HepG2 (cell line): ENCODE data around the gene NPR3. TPM values are rescaled to one million over a fixed set of nuclear protein-coding genes. Genes with fewer than 3 reads are reported as not detected.

Experiments used
- ATAC-seq: fragments of 200-7000 bp; cut with Tn5 transposase; 3 replicates; pipeline ENCODE4 v1.9.1; 2020; ENCODE audit warnings: mild to moderate bottlenecking, moderate library complexity
- BruUV-seq: library from RNA; stranded (reverse); fragments of 400-500 nt; replicated peaks from 2 replicates; lab custom pipeline; 2021; lab: Mats Ljungman, UMichigan
- CTCF ChIA-PET: fragments of 300-600 bp; formaldehyde crosslinking; extraction: SDS; loops from one replicate; lab custom pipeline; 2021; ENCODE audit warnings: low total read pairs, inconsistent platforms, low intra/inter-chr PET ratio; lab: Yijun Ruan, JAX
- POLR2A ChIA-PET: fragments of 350-600 bp; sonication (Branson Sonifier 250); formaldehyde crosslinking; loops from one replicate; lab custom pipeline; 2020; ENCODE audit warnings: antibody characterized with exemption, inconsistent platforms; lab: Yijun Ruan, JAX
- DNase-seq: peaks from one replicate; pipeline ENCODE4 v3.0.0-alpha.2; 2015; ENCODE audit warnings: low spot score
- FAIRE-seq: peaks from 3 replicates; lab custom pipeline; 2011; peaks lifted over from hg19 to GRCh38; lab: Jason Lieb, UNC
- H2AFZ ChIP-seq: one replicate; pipeline ENCODE4 v1.6.1; 2011; ENCODE audit warnings: low read length, inconsistent platforms
- H3K27ac ChIP-seq: fragments of 300-600 bp; 3 replicates; pipeline ENCODE4 v1.8.0; 2011; ENCODE audit warnings: mixed run types, mild to moderate bottlenecking, mixed read lengths, low read length, inconsistent platforms; ENCODE audit not compliant: insufficient read depth; ENCODE audit errors: extremely low read length
- H3K27me3 ChIP-seq, 2 experiments: fragments of 200-600 bp in 1 of 2; 2 replicates in 1 of 2; 3 replicates in 1 of 2; pipeline versions ENCODE4 v1.6.0 to v1.8.0; 2011; ENCODE audit warnings: low read length in 2 of 2, mild to moderate bottlenecking in 2 of 2, moderate library complexity in 2 of 2, inconsistent platforms in 1 of 2; ENCODE audit not compliant: insufficient read depth in 2 of 2, control insufficient read depth in 1 of 2
- H3K36me3 ChIP-seq, 2 experiments: fragments of 200-600 bp in 1 of 2; replicated peaks in 1 of 2; 2 replicates in 1 of 2; 3 replicates in 1 of 2; pipeline versions ENCODE4 v1.5.1 to v1.8.0; 2011; ENCODE audit warnings: low read length in 2 of 2, inconsistent platforms in 1 of 2; ENCODE audit not compliant: insufficient read depth in 2 of 2, control insufficient read depth in 1 of 2
- H3K4me1 ChIP-seq: 2 replicates; pipeline ENCODE4 v1.5.1; 2012; ENCODE audit warnings: low read length, inconsistent platforms; ENCODE audit not compliant: insufficient read depth
- H3K4me2 ChIP-seq: 2 replicates; pipeline ENCODE4 v1.6.0; 2011; ENCODE audit warnings: low read depth, low read length, inconsistent platforms
- H3K4me3 ChIP-seq, 3 experiments: fragments of 200-600 bp in 1 of 3; sonication (generic), shearing (Covaris generic) in 1 of 3; replicated peaks in 1 of 3; 2 replicates each; pipeline ENCODE4 v1.5.1; 2011 to 2016; ENCODE audit warnings: low read length in 3 of 3, inconsistent platforms in 2 of 3, low read depth in 2 of 3, mild to moderate bottlenecking in 2 of 3, control low read depth in 1 of 3, mixed read lengths in 1 of 3; ENCODE audit not compliant: insufficient read depth in 1 of 3
- H3K79me2 ChIP-seq: one replicate; pipeline ENCODE4 v1.6.1; 2011; ENCODE audit warnings: low read length, inconsistent platforms; ENCODE audit not compliant: insufficient read depth
- H3K9ac ChIP-seq: 2 replicates; pipeline ENCODE4 v1.6.0; 2011; ENCODE audit warnings: mild to moderate bottlenecking, low read depth, low read length, inconsistent platforms; ENCODE audit not compliant: insufficient read depth
- H3K9me3 ChIP-seq: 2 replicates; pipeline ENCODE4 v1.5.1; 2012; ENCODE audit warnings: mild to moderate bottlenecking, low read length
- H4K20me1 ChIP-seq: 2 replicates; pipeline ENCODE4 v1.6.0; 2011; ENCODE audit warnings: inconsistent platforms, mild to moderate bottlenecking, low read length, moderate library complexity; ENCODE audit not compliant: insufficient read depth
- ATF7 ChIP-seq, 2 experiments: fragments of 450-650 bp in 1 of 2; sonication (generic) in 1 of 2; formaldehyde crosslinking in 1 of 2; IDR thresholded peaks; 2 replicates each; pipeline versions ENCODE4 v1.4.0 to v1.6.1; 2016 to 2020; ENCODE audit warnings: antibody characterized with exemption in 1 of 2, mild to moderate bottlenecking in 1 of 2, missing genetic modification reagents in 1 of 2
- DMAP1 ChIP-seq: IDR thresholded peaks from 2 replicates; pipeline ENCODE4 v1.6.1; 2016
- HMG20A ChIP-seq: IDR thresholded peaks from 2 replicates; pipeline ENCODE4 v1.6.1; 2016; ENCODE audit warnings: borderline replicate concordance
- IKZF4 ChIP-seq: sonication (generic); formaldehyde crosslinking; IDR thresholded peaks from 2 replicates; pipeline ENCODE4 v1.5.1; 2020; ENCODE audit warnings: borderline replicate concordance, mild to moderate bottlenecking, low read depth, missing genetic modification reagents; ENCODE audit errors: not compliant biosample characterization
- JUND ChIP-seq: sonication (generic); formaldehyde crosslinking; IDR thresholded peaks from 2 replicates; pipeline ENCODE4 v1.8.0; 2022; ENCODE audit warnings: mild to moderate bottlenecking, missing genetic modification reagents
- KDM3A ChIP-seq: IDR thresholded peaks from 2 replicates; pipeline ENCODE4 v1.6.1; 2018; ENCODE audit warnings: low read depth, missing compliant biosample characterization
- MLXIP ChIP-seq: sonication (generic); formaldehyde crosslinking; IDR thresholded peaks from 2 replicates; pipeline ENCODE4 v1.9.0; 2021; ENCODE audit warnings: missing genetic modification reagents, borderline replicate concordance
- NCOA1 ChIP-seq: sonication (generic); formaldehyde crosslinking; IDR thresholded peaks from 2 replicates; pipeline ENCODE4 v1.9.0; 2021; ENCODE audit warnings: missing genetic modification reagents
- NR2F1 ChIP-seq, 2 experiments: fragments of 450-650 bp in 1 of 2; formaldehyde crosslinking in 1 of 2; IDR thresholded peaks; 2 replicates each; pipeline versions ENCODE4 v1.5.0 to v1.6.1; 2016 to 2020; ENCODE audit warnings: mild to moderate bottlenecking in 1 of 2, missing compliant biosample characterization in 1 of 2, missing genetic modification reagents in 1 of 2, moderate library complexity in 1 of 2
- SOX5 ChIP-seq: IDR thresholded peaks from 2 replicates; pipeline ENCODE4 v1.6.1; 2016; ENCODE audit warnings: borderline replicate concordance
- ZMYM3 ChIP-seq: sonication (generic); formaldehyde crosslinking; IDR thresholded peaks from 2 replicates; pipeline ENCODE4 v1.5.1; 2020; ENCODE audit warnings: mild to moderate bottlenecking, missing genetic modification reagents
- ZNF17 ChIP-seq: sonication (generic); formaldehyde crosslinking; IDR thresholded peaks from 2 replicates; pipeline ENCODE4 v1.5.0; 2020; ENCODE audit warnings: mild to moderate bottlenecking, missing genetic modification reagents
- ZNF563 ChIP-seq: sonication (generic); formaldehyde crosslinking; IDR thresholded peaks from 2 replicates; pipeline ENCODE4 v1.8.0; 2022; ENCODE audit warnings: mild to moderate bottlenecking, moderate library complexity, missing genetic modification reagents
- ZNF597 ChIP-seq: sonication (generic); formaldehyde crosslinking; IDR thresholded peaks from 2 replicates; pipeline ENCODE4 v1.5.0; 2020; ENCODE audit warnings: missing genetic modification reagents
- ZZZ3 ChIP-seq: sonication (generic); formaldehyde crosslinking; IDR thresholded peaks from 2 replicates; pipeline ENCODE4 v1.4.0; 2020; ENCODE audit warnings: missing genetic modification reagents, mild to moderate bottlenecking, borderline replicate concordance
- WGBS: methylation state at CpG from one replicate; pipeline ENCODE4 v1.1.6; 2017; ENCODE audit warnings: low lambda C conversion rate; 5-methylcytosine and 5-hydroxymethylcytosine counted together
- in situ Hi-C: cut with HindIII; loops from 2 replicates; pipeline ENCODE4 v1.10.0; 2017; ENCODE audit warnings: low pct_unique_long_range_greater_than_20kb; ENCODE audit not compliant: extremely low pct_ligation_motif_present
- intact Hi-C: fragments of 100-400 bp; cut with micrococcal nuclease; formaldehyde crosslinking; loops from one replicate; pipeline ENCODE4 v1.10.0; 2022; ENCODE audit not compliant: unreplicated experiment
- polyA plus RNA-seq, 8 experiments: library from polyadenylated mRNA; depleted of rRNA in 3 of 8; stranded (reverse) in 7 of 8; unstranded in 1 of 8; fragments of >200 nt; fragmentation: Illumina TruSeq in 4 of 8; extraction: Trizol in 4 of 8; gene quantifications; 2 replicates each; pipeline versions ENCODE4 v1.2.1 to v1.2.3, GENCODE V29; 2011 to 2016; ENCODE audit warnings: low read depth in 4 of 8, missing spikeins in 1 of 8, mixed read lengths in 1 of 8; ENCODE audit not compliant: insufficient read depth in 1 of 8
- total RNA-seq, 5 experiments: library from RNA; depleted of rRNA; stranded (reverse); fragments of >200 nt; fragmentation: Illumina TruSeq; extraction: Trizol; gene quantifications; 2 replicates each; pipeline ENCODE4 v1.2.3, GENCODE V29; 2016; ENCODE audit warnings: low read depth in 1 of 5
- TF ChIP-seq, protein P1 (sequence below): sonication (generic); formaldehyde crosslinking; IDR thresholded peaks from 2 replicates; pipeline ENCODE4 v1.4.0; 2020; ENCODE audit warnings: mild to moderate bottlenecking, missing genetic modification reagents
- TF ChIP-seq, protein P2 (sequence below): IDR thresholded peaks from 2 replicates; pipeline ENCODE4 v1.6.1; 2012; ENCODE audit warnings: inconsistent platforms

Gene NPR3
- total and polyA plus RNA-seq, 2 of the 13 experiments (the other 11 are each of a cell fraction or from before 2014, with no cell fraction given), result 0.01 TPM; not detected in 1

- intact Hi-C loops (no loop called here), in situ Hi-C loops (no loop called here)
- H3K79me2 ChIP-seq, result no peaks in the 10 kb centered on the region
- ChIA-PET POLR2A (no interaction called here), CTCF (no interaction called here)
- H4K20me1 ChIP-seq, result no peaks in the 10 kb centered on the region
- no peak overlapping the region for H3K9ac ChIP-seq
- H3K4me2 ChIP-seq, result no peak overlapping the region
- H3K36me3 ChIP-seq, result no peaks in the 10 kb centered on the region
- no peaks in the 10 kb centered on the region for H3K4me1 ChIP-seq
- H3K4me3 ChIP-seq, result no peak overlapping the region
- no peak for DNase-seq
- BruUV-seq, result no TSS peak
- TF ChIP-seq DMAP1 (CRISPR knock-in tag) (no peak), HMG20A (CRISPR knock-in tag) (no peak), NR2F1 (CRISPR knock-in tag; IDR thresholded peaks at IDR 0.05) (no peak), ZNF17 (CRISPR knock-in tag) (no peak), ZZZ3 (no peak), ATF7 (IDR thresholded peaks at IDR 0.05) (no peak), ATF7 (CRISPR knock-in tag; IDR thresholded peaks at IDR 0.05) (no peak), MLXIP (CRISPR knock-in tag) (no peak), NCOA1 (CRISPR knock-in tag) (no peak), KDM3A (CRISPR knock-in tag) (no peak), IKZF4 (CRISPR knock-in tag) (no peak), ZNF563 (CRISPR knock-in tag) (no peak), ZMYM3 (CRISPR knock-in tag) (no peak), JUND (no peak), SOX5 (CRISPR knock-in tag) (no peak), ZNF597 (CRISPR knock-in tag) (no peak)
- TF ChIP-seq, protein P1, sequence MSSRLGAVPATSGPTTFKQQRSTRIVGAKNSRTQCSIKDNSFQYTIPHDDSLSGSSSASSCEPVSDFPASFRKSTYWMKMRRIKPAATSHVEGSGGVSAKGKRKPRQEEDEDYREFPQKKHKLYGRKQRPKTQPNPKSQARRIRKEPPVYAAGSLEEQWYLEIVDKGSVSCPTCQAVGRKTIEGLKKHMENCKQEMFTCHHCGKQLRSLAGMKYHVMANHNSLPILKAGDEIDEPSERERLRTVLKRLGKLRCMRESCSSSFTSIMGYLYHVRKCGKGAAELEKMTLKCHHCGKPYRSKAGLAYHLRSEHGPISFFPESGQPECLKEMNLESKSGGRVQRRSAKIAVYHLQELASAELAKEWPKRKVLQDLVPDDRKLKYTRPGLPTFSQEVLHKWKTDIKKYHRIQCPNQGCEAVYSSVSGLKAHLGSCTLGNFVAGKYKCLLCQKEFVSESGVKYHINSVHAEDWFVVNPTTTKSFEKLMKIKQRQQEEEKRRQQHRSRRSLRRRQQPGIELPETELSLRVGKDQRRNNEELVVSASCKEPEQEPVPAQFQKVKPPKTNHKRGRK (CRISPR knock-in tag), result no peak
- TF ChIP-seq, protein P2, sequence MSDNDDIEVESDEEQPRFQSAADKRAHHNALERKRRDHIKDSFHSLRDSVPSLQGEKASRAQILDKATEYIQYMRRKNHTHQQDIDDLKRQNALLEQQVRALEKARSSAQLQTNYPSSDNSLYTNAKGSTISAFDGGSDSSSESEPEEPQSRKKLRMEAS, result no peak
- H2AFZ ChIP-seq, result no peak overlapping the region
- FAIRE-seq, result no peak
- no peak for ATAC-seq
- WGBS, result 26% methylated on average over 2 of the region's 2 CpGs
- no peaks in the 10 kb centered on the region for H3K9me3 ChIP-seq
- no peaks in the 10 kb centered on the region for H3K27me3 ChIP-seq
- H3K27ac ChIP-seq, result no peak overlapping the region
These were observed 117.4 kb downstream of the NPR3 start for GRCh38 chr5:32828492-32828891.
